HG03354 (cell line): ENCODE results near the gene LMNB1.
"Not testable (repeated sequence)": the region's sequence is repeated elsewhere in the genome, so short reads cannot be mapped to it uniquely, and the experiment has no call there.

ENCODE experiments used
- ATAC-seq: cut with Tn5 transposase; IDR thresholded peaks from one replicate; pipeline ENCODE4 v1.9.1; 2021; ENCODE audit warnings: mild to moderate bottlenecking; ENCODE audit not compliant: unreplicated experiment, poor library complexity, severe bottlenecking

LMNB1 gene

DNA sequence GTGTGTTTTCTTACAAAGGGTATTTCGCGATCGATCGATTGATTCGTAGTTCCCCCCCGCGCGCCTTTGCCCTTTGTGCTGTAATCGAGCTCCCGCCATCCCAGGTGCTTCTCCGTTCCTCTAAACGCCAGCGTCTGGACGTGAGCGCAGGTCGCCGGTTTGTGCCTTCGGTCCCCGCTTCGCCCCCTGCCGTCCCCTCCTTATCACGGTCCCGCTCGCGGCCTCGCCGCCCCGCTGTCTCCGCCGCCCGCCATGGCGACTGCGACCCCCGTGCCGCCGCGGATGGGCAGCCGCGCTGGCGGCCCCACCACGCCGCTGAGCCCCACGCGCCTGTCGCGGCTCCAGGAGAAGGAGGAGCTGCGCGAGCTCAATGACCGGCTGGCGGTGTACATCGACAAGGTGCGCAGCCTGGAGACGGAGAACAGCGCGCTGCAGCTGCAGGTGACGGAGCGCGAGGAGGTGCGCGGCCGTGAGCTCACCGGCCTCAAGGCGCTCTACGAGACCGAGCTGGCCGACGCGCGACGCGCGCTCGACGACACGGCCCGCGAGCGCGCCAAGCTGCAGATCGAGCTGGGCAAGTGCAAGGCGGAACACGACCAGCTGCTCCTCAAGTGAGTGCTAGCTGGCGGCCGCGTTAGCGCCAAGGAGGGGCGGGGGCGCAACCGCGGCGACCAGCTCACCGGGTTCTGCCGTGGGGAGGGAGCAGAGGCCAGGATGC lies 480 bp downstream of the LMNB1 start:
- ATAC-seq = peak; percentile 26

DNA sequence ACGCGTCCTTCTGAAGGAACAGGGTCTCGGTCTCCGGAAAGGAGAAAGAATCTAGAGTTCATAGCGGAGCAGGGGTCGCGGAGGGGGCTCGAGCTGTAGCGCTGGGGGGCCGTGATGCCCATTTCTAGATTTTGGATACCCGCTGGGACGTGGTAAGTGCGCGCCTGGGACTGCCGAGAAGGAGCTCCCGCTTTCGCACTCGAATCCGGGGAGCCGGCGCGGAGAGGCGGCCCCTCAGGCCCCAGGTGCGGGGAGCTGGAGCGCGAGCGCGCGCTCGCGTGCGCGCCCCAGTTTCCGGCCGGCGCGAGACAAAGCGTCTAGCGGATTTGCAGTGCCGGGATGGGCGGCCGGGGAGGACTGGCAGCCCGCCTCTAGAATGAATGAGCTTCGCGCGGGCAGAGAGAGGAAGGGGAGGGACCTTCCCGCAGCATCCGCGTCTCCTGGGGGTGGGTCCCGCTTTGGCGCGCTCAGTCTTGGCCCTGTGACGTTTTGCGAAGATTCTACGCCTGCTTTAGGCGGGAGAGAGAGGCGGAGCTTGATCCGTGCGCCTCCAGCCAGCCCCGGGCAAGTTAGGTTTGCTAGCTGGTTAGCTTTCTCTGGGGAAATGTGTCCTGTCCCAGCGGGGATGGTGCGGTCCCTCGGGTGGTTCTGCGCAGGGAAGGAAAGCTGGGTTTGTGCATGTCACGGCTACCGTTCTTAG lies 1.2 kb downstream of the LMNB1 start:
- peak; percentile 72 for ATAC-seq

DNA sequence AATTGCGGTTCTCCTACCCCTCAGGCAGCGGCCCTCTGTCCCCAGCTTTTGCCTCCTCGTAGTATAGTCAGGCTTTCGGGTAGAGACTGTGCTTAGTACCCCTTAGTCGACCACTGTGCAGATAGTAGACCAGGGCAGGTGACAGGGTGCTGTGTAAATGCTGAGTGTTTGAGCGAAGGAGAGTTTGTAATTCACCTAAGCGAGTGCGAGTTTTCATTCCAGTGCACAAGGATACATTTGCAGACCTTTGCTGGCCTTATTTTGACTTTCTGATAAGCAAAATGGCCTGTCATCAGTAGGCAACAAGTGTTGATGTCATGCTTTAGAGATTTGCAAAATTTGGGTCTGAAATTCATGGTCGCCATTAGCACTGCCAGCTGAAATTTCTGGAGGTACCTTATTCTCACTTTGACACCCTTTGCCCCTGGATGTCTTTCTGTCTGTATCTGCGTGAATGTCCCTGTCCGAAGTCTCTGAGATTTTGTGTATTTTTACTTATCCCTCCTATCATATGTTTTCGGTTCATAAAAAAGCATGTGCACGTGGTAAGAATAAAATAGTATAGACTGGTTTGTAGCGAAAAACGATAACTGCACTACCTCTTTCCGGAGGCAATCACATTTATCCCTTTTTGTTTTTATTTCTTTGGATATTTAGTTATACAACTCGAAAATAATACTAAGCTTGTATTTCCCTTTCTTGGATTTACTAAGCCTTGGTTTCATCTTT lies 1.9 kb downstream of the LMNB1 start:
- peak; percentile 13 for ATAC-seq

DNA sequence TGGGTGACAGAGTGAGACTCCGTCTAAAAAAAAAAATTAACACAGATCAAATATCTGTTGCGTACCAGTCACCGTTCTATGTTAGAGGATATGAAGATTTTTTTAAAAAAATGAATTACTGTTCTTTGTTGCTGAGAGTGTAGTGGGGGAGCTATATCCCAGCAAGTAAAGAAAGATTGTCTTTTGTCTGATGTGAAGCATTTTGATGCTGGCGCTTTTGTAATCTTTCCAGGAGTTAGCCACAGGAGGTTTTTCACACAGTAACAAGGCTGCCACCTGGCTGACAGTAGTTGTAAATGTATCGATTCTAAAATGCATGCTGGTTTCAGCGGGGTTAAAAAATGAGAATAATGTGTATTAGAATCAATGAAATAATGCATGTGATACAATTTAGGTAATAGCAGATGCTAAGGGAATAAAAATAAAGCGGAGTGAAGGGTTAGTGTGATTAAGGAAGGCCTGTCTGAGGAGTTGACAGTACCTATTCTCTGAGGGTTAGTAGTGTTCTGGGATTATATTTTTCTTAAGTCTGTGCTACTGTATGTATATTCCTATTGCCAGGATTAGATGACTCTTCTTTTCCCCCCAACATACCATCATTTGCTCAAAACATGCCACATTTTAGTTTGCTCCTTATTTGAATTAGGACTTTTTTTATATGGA lies 3.4 kb downstream of the LMNB1 start:
- no peak for ATAC-seq

DNA sequence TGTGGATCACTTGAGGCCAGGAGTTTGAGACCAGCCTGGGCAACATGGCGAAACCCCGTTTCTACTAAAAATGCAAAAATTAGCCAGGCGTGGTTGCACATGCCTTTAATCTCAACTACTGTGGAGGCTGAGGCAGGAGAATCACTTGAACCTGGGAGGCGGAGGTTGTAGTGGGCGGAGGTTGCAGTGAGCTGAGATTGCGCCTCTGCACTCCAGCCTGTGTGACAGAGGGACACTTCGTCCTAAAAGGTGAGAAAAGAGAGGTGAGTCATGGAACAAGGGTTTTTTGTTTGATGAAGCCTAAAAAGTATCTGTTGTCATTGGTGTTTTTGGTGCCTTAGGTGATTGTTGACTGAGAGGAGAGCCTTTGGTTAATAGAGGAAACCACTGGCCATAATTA lies 11.5 kb downstream of the LMNB1 start:
- ATAC-seq = not testable (repeated sequence)

DNA sequence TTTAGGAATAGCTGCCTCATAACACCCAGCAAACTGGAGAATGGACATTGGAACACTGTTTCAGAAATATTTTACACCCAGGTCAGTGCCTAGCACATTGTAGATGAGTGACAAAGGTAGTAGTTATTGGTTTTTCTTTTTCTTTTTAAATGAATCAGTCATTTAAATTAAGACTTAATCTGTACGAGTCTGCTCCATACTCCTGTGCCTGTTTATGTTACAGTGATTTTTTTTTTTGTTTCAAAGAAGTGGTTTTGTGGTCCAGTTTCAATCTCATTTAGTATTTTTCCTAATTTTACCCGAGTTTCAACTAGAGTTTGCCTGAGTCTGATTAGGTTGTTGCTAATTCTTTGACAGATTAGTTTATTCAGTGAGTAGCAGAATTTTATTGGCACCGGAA lies 16.2 kb downstream of the LMNB1 start:
- no peak for ATAC-seq

DNA sequence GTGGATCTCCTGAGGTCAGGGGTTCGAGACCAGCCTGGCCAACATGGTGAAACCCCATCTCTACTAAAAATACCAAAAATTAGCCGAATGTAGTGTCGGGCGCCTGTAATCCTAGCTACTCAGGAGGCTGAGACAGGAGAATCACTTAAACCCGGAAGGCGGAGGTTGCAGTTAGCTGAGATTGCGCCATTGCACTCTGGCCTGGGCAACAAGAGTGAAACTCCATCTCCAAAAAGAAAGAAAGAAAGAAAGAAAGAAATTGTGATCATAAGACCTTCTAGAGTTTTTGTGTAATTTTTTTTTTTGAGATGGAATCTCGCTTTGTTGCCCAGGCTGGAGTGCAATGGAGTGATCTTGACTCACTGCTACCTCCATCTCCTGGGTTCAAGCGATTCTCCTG lies 16.7 kb downstream of the LMNB1 start:
- ATAC-seq = not testable (repeated sequence)

DNA sequence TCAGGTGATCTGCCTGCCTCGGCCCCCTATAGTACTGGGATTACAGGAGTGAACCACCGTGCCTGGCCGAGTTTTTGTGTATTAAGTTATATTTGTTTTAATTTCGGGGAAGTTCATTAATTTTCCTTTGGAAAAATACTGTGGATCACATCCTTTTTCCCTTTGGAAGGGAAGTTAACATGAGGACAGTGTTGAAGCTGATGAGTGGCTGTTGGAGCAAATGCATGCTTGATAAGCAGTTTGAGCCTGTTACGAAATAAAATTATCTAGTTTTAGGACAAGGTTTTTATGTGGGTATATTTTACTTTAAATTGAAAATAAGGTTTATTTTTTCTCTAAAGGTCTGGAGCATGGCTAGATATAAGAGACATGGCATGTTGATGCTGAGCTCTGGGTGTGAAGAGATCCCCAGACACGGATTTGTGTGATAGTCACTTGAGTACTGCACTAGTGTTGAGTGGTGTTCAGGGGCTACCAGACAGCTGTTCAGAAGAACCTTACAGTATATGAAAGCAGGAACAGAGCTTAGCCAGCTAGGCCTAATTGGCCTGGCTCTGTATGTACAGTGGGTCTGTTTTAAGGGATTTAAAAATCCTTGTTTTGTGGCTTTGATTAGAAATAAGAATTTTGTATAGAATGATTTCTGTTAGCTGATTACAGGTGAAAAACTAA lies 17.4 kb downstream of the LMNB1 start:
- ATAC-seq = no peak

DNA sequence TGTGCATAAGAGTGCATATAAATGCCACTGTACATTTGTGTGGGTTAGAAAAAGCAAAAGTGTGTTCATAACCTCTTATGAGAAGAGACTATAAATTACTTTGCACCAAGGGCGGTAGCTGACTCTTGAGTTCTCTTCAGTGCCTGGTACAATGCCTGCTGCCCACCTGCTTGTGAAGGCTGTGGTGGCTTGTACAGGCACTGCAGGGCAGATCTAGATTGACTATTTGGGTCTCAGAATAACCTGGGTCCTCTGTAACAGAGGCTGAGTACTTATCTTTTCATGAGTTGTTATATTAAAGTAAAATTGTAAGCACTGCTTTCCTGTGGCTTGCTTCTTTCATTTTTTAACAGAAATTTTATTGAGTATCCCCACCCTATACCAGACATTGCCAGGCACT lies 22.8 kb downstream of the LMNB1 start:
- no peak for ATAC-seq

DNA sequence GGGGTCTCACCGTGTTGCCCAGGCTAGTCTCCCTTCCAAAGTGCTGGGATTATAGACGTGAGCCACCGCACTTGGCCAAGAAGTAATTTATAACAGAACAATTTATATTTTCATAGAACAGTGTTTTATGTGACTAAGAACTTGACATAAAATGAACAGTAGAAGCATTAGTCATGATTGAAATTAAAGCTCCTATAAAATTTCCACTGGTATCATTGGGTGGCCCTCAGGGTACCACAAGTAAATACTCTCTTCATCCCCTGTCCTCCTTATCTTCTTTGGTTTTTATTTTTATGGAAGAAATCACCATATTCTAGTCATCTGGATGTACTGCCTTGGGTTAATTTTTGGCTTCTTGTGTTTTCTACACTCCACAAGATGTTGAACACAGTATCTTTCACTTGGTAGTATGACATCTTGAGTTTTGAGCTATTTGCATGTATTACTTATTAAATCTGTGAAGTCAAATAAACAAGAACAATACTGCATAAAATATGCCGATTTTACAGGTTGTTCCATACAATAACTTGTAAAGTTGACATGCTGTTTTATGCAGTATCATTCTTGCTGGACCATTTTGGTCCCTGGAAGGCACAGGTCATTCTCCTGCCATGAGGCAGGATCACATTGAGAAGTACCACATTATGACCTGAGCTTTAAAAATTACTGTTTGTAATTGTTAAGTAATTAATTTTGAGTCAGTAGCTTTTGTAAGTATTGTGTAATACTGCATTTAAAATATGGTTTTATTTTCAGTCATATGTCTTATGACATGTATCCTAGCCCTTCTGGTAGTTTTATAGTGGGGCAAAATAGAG lies 24.4 kb downstream of the LMNB1 start:
- peak; percentile 22 for ATAC-seq

DNA sequence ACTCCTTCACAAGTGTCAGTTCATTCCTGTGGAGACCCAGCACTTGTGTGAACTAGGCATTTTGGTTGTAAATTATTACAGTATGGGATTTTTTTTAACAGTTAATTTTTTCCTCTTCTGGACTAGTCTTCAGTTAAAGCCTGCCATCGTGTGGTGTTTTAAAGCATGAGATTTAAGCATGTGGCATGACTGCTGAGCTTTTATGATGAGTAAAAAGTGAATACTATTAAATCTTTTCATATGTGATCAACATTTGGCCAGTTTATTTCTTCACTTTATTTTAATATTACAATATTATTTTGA lies 25.0 kb downstream of the LMNB1 start:
- ATAC-seq = peak; percentile 61

DNA sequence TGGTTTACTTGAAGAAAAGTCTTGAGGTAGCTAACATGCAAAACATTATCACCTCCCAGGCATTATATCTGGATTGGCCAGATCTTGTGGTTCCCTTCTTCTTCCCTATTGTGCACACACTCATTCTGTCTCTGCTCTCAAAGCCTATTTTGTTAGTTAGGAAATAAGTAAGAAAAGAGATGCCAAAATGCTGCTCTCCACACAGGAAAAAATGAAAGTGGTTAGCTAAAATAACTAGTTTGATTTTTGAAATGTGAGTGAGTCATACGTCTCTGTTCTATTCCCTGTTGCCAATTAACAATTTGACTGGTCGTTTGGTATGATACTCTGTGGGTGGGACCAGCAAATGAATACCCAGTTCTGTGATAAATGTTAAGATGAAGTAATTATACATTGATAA lies 28.1 kb downstream of the LMNB1 start:
- ATAC-seq = no peak

DNA sequence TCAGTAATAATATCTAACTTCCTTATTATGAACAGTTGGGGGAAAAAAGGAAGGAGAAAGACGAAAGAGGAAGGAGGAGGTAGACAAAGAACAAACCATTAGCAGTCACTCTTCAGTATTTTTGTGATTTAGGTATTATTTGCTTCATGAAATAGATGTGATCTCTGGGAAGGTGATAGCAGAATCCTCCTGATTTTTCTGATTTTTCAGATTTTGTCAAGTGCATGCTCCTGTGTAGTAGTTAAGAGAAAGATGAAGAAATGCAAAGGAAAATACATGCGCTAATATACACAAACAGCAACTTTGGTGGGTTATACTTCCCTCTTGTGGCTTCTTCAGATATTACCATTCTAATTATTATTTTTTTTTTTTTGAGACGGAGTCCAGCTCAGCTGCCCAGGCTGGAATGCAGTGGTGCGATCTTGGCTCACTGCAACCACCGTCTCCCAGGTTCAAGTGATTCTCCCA lies 31.6 kb downstream of the LMNB1 start:
- no peak for ATAC-seq

DNA sequence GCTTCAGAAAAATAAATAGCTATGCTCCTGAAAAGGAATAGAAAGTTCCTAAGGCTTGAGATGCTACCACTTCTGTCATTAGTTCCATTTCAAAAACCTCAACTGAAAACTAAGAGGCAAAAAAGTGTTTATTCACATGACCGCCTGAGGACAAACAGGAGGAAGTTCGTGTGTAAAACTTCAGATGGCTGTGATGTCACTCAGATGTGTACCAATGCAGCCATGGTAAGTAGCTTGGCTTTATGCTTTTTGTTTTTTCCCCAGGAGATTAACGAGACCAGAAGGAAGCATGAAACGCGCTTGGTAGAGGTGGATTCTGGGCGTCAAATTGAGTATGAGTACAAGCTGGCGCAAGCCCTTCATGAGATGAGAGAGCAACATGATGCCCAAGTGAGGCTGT lies 33.0 kb downstream of the LMNB1 start:
- no peak for ATAC-seq

DNA sequence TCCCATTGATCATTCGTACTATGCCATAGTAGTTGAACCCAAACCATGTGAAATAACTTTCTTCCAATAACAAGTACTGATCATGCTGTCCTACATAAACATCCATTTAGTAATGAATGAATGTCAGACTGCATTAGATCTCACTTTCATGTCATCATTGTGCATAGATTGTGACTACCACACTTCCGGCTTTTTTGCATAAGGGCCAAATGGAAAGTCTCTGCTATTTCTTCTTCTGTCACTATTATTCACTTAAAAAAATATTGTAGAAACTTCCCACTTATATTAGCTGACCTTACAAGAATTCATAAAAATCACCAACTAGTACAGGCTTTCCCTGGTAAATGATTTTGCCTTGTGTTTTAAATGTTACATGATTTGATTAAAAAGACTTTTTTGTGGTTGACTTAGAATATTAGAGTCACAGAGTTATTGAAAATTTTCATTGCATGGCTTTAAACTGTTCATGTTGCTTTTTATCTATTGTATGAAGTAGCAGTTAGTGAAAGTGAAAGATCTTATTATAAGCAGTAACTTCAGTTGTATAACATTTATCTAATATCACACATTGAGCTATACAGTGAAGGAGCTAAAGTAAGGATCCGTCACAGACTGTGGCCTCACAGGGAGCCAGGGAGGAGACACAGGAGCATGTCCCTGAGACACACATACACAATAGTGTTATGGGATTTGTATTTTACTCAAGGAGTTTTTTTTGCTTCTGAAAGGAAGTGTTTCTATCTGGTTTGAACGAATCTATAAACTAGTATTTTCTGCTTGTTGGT lies 33.9 kb downstream of the LMNB1 start:
- no peak for ATAC-seq

DNA sequence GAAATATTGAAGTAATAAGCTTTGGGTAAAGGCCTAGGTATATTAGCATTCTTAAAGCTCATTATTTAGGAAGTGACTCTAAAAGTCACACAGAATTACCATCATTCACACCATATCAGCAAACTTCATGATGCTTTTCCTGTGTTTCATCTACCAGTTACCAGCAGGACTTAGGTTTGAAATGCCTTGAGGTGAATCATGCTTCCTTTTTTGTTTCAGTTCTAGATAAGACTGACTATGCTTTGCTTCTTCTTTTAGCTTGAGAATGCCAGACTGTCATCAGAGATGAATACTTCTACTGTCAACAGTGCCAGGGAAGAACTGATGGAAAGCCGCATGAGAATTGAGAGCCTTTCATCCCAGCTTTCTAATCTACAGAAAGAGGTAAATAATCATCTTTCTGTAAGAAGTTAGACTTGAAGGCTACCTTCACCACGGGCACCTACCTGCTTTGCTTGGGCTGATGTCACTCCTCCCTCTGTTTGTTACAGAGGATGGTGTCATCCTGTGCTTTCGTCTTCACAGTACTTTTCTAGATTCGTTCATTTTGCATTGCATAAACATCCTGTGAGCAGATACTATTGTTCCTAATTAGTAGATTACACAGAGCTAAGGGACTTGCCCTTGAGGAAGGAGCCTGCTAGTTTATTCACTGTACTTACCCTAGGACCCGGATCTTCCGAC lies 34.7 kb downstream of the LMNB1 start:
- no peak for ATAC-seq

DNA sequence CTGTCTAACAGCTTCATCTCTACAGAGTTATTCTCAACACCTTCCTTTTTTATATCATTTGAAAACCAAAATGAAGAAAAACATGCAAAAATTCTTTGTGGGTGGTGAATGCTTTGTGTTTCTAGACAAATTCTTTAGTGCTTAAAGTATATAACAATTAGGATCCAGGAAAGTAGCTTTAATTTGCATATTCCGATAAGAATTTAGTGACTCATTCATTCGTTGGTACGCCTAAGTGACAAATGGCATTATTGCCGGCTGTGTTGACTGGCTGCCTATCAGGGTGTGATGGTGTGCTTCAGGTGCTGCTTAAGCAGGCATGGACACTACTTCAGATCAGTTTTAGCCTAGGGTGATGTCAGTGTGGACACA lies 35.2 kb downstream of the LMNB1 start:
- ATAC-seq = no peak

DNA sequence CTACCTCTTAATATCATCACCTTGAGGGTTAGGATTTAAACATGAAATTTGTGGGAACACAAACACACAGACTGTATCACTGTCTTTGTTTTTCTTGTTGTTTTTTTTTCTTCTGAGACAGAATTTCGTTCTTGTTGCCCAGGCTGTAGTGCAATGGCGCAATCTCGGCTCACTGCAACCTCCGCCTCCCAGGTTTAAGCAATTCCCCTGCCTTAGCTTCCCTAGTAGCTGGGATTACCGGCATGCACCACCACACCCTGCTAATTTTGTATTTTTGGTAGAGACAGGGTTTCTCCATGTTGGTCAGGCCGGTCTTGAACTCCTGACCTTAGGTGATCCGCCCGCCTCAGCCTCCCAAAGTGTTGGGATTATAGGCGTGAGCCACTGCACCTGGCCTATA lies 36.9 kb downstream of the LMNB1 start:
- not testable (repeated sequence) for ATAC-seq
